ENCODE data around the gene ANAPC15. TPM values are rescaled to one million over a fixed set of nuclear protein-coding genes. Genes with fewer than 3 reads are reported as not detected.

The ANAPC15 gene
- polyA plus RNA-seq, 6 donors from 2014 or later: 44.4 to 70.7 (median 54.3) TPM

Other genes with a start within 250 kb of the ANAPC15 start
- not detected for gene DEFB131B, start 234.2 kb downstream of the ANAPC15 start, polyA plus RNA-seq (ENCODE audit: low read depth in 6 of 6)
- 1 to 10 TPM; 4.5 to 8.4 (median 6.0) TPM for gene XNDC1N, start 184.1 kb downstream of the ANAPC15 start, polyA plus RNA-seq (ENCODE audit: low read depth in 6 of 6)
- gene RNF121, start 183.6 kb downstream of the ANAPC15 start, polyA plus RNA-seq (ENCODE audit: low read depth in 6 of 6): 10 to 100 TPM in 2 of 6 donors, 1 to 10 TPM in 4; 6.5 to 11.3 (median 9.2) TPM
- 10 to 100 TPM in 1 of 6 donors, 1 to 10 TPM in 5; 2.1 to 10.4 (median 5.7) TPM for gene IL18BP, start 113.8 kb downstream of the ANAPC15 start, polyA plus RNA-seq (ENCODE audit: low read depth in 6 of 6)
- gene NUMA1, start 32.2 kb downstream of the ANAPC15 start, polyA plus RNA-seq (ENCODE audit: low read depth in 6 of 6): 100 to 1,000 TPM in 1 of 6 donors, 10 to 100 TPM in 4, 1 to 10 TPM in 1; 5.4 to 102 (median 20.4) TPM
- gene LRRC51, start 31.8 kb downstream of the ANAPC15 start, polyA plus RNA-seq (ENCODE audit: low read depth in 6 of 6): 1 to 10 TPM; 1.6 to 6.2 (median 3.2) TPM
- gene LAMTOR1, start 9.4 kb downstream of the ANAPC15 start, polyA plus RNA-seq (ENCODE audit: low read depth in 6 of 6): 100 to 1,000 TPM; 108 to 191 (median 132) TPM
- not detected for gene TOMT, start 6.8 kb downstream of the ANAPC15 start, polyA plus RNA-seq (ENCODE audit: low read depth in 6 of 6)
- under 1 TPM in 2 of 6 donors, not detected in 4; 0.51 to 0.75 TPM for gene FOLR3, start 23.0 kb upstream of the ANAPC15 start, polyA plus RNA-seq (ENCODE audit: low read depth in 6 of 6)
- gene FOLR1, start 79.4 kb upstream of the ANAPC15 start, polyA plus RNA-seq (ENCODE audit: low read depth in 6 of 6): not detected
- 1 to 10 TPM in 2 of 6 donors, under 1 TPM in 2, not detected in 2; 0.70 to 1.6 (median 1.2) TPM for gene FOLR2, start 104.1 kb upstream of the ANAPC15 start, polyA plus RNA-seq (ENCODE audit: low read depth in 6 of 6)
- gene INPPL1, start 112.1 kb upstream of the ANAPC15 start, polyA plus RNA-seq (ENCODE audit: low read depth in 6 of 6): 10 to 100 TPM in 1 of 6 donors, 1 to 10 TPM in 5; 4.8 to 13.1 (median 7.7) TPM
- not detected for gene PHOX2A, start 131.5 kb upstream of the ANAPC15 start, polyA plus RNA-seq (ENCODE audit: low read depth in 6 of 6)

Measured in naive B cell (primary cell).